Neutrophil (primary cell): ENCODE results near the gene CHRNA9.
"Not testable (repeated sequence)": the region's sequence is repeated elsewhere in the genome, so short reads cannot be mapped to it uniquely, and the experiment has no call there.

Experiments
- H3K27ac ChIP-seq: fragments of 200-600 bp; sonication (generic); 2 replicates; pipeline ENCODE4 v1.5.1; 2016; ENCODE audit warnings: mild to moderate bottlenecking, moderate library complexity
- H3K27me3 ChIP-seq: fragments of 200-600 bp; sonication (generic); 2 replicates; pipeline ENCODE4 v1.6.0; 2016; ENCODE audit warnings: mild to moderate bottlenecking
- H3K36me3 ChIP-seq: fragments of 200-600 bp; sonication (generic); 2 replicates; pipeline ENCODE4 v1.5.1; 2017
- H3K4me1 ChIP-seq, 2 experiments: fragments of 200-600 bp in 1 of 2; sonication (generic) in 1 of 2; 1 replicate in 1 of 2; 2 replicates in 1 of 2; pipeline versions ENCODE4 v1.5.1 to v1.6.1; 2013 to 2016; ENCODE audit warnings: low read depth in 1 of 2, low read length in 1 of 2, mild to moderate bottlenecking in 1 of 2, moderate library complexity in 1 of 2; ENCODE audit not compliant: control insufficient read depth in 1 of 2, insufficient read depth in 1 of 2
- H3K4me3 ChIP-seq, 2 experiments: fragments of 200-600 bp in 1 of 2; sonication (generic) in 1 of 2; 1 replicate in 1 of 2; 2 replicates in 1 of 2; pipeline ENCODE4 v1.5.1; 2013 to 2016; ENCODE audit warnings: low read depth in 1 of 2, low read length in 1 of 2, mild to moderate bottlenecking in 1 of 2, moderate library complexity in 1 of 2
- H3K9me3 ChIP-seq: fragments of 200-600 bp; sonication (generic); 2 replicates; pipeline ENCODE4 v1.5.1; 2016
- TF ChIP-seq, protein P1 (sequence below): fragments of 200-600 bp; sonication (generic); IDR thresholded peaks from 2 replicates; pipeline ENCODE4 v1.5.1; 2016; ENCODE audit warnings: antibody characterized with exemption

CHRNA9 gene

DNA sequence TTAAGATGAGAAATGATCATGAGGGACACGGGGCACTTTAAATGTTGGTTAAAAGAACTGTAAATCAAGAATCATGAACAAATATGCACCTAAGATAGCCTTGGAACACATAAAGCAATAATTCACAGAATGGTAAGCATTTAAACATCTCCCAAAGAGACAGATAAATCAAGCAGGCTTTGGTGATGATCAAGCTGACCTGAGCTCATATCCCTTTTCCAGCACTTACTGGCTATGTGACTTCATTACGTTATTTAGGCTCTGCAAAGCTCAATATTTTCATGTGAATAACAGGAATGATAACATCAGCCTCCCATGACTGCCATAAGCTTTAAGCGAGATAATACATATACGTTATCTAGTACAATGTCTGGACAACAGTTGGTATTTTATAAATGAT lies 54.9 kb downstream of the CHRNA9 start:
- H3K4me3 ChIP-seq = no peak overlapping the region
- H3K27ac ChIP-seq = no peak overlapping the region
- TF ChIP-seq, protein P1, sequence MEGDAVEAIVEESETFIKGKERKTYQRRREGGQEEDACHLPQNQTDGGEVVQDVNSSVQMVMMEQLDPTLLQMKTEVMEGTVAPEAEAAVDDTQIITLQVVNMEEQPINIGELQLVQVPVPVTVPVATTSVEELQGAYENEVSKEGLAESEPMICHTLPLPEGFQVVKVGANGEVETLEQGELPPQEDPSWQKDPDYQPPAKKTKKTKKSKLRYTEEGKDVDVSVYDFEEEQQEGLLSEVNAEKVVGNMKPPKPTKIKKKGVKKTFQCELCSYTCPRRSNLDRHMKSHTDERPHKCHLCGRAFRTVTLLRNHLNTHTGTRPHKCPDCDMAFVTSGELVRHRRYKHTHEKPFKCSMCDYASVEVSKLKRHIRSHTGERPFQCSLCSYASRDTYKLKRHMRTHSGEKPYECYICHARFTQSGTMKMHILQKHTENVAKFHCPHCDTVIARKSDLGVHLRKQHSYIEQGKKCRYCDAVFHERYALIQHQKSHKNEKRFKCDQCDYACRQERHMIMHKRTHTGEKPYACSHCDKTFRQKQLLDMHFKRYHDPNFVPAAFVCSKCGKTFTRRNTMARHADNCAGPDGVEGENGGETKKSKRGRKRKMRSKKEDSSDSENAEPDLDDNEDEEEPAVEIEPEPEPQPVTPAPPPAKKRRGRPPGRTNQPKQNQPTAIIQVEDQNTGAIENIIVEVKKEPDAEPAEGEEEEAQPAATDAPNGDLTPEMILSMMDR = no peak
- no peaks in the 10 kb centered on the region for H3K9me3 ChIP-seq
- no peaks in the 10 kb centered on the region for H3K36me3 ChIP-seq
- no peaks in the 10 kb centered on the region for H3K4me1 ChIP-seq
- no peaks in the 10 kb centered on the region for H3K27me3 ChIP-seq

DNA sequence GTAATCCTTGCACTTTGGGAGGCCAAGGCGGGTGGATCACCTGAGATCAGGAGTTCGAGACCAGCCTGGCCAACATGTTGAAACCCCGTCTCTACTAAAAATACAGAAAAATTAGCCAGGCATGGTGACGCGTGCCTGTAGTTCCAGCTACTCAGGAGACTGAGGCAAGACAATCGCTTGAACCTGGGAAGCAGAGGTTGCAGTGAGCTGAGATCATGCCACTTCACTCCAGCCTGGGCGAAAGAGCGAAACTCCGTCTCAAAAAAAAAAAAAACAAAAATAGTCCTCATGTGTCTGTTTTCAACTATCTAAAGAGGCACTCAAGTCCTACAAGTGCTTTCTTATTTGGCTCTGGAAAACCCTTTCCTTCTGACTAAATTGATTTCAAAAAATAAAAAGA lies 57.1 kb downstream of the CHRNA9 start:
- H3K36me3 ChIP-seq, H3K4me3 ChIP-seq, H3K9me3 ChIP-seq, H3K4me1 ChIP-seq, H3K27me3 ChIP-seq, H3K27ac ChIP-seq: not testable (repeated sequence)

DNA sequence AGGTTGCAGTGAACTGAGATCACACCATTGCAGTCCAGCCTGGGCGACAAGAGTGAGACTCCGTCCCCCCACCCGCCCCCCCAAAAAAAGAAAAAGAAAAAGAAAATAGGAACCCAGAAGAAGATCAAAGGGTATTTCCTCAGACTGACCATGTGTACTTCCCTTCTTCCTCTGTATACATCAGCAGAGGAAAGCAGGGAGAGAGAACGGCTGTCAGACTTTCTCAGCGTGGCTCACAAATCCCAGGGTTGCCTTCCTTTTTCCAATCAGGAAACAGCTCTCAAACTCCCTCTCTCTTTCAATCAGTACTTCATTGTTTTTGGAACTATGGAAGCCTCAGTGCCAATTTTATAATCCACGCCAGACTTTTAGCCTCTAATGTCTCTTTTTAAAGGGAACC lies 59.1 kb downstream of the CHRNA9 start:
- Histone ChIP-seq H3K4me3 (no peak overlapping the region), H3K4me1 (no peaks in the 10 kb centered on the region), H3K27me3 (no peaks in the 10 kb centered on the region), H3K27ac (no peak overlapping the region), H3K36me3 (no peaks in the 10 kb centered on the region), H3K9me3 (no peaks in the 10 kb centered on the region)
- TF ChIP-seq, protein P1 = no peak

DNA sequence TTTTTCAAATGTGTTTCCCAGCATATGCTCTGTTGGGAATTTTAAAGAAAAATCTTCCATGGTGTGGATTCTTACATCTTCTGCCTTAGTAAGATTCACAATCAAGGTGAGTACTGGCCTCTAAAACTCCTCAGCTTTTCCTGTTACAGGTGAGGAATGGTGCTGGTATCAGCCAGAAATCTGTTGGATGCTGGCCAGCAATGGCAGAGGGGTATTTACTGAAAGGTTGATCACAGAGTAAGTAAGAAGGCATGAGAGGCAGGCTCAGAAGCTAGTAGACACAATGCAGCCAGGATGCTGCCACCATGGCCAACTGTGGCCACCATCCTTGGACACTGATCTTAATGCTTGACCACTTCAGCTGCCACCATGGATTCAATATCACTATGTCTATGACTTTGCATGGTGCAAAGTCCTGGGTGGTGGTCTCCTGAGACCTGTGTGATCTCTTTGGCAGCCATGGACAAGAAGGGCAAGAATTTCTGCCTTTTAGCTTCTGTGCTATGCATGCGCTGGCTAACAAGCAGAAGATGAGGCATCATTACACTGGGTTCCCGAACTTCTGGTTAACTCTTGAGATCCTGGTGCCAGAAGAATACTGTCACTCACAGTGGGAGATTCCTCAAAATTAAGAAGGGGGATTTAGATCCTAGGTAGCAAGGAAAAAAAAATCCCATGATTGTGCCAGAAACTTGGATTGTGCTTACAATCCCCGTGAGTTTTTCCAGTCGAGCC lies 60.2 kb downstream of the CHRNA9 start:
- Histone ChIP-seq H3K27me3 (no peaks in the 10 kb centered on the region), H3K36me3 (no peaks in the 10 kb centered on the region), H3K4me3 (no peak overlapping the region), H3K4me1 (no peaks in the 10 kb centered on the region), H3K27ac (no peak overlapping the region), H3K9me3 (no peaks in the 10 kb centered on the region)
- TF ChIP-seq, protein P1 = no peak

DNA sequence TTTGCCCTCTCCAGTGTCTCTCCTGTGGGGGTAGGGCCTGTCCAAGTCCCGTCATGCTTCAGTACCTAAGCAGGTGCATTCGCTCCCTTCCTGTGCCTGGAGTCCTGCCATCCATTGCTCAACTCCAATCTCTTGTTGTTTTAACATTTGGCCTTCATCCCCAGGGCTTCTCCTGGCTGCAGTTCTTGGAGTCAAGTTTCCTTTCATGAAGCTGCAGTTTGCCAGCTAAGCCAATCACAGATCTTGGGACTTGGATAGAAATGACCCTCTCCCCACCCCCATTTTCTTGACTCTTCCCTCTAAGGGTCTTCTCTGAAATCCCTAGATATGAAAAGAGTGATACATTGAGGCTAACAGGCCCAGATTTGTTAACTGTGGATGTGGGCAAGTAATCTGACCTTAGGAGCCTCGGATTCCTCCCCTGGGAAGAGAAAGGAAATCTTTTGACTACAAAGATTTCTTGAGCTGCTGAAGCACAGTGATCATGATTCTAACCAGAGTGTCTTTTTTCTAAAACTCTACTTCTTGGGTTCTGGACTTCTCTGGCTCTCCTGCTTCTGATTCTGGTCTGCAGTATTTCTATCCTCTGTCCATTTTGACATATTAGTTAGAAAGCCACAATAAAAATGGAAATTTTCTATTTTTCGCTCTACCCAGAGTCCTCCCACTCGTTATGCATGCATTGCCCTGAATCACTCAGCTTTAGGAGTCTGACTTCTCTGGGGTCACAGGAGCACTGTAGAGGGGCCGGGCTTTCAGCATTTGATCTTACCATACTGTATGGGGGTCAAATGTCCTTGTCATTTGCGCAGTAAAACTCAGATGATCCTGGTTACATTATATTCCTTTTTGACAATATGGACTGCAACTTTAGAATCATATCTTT lies 61.0 kb downstream of the CHRNA9 start:
- H3K4me1 ChIP-seq = no peaks in the 10 kb centered on the region
- H3K36me3 ChIP-seq = no peaks in the 10 kb centered on the region
- no peaks in the 10 kb centered on the region for H3K9me3 ChIP-seq
- H3K27ac ChIP-seq = no peak overlapping the region
- no peaks in the 10 kb centered on the region for H3K27me3 ChIP-seq
- H3K4me3 ChIP-seq = no peak overlapping the region
- TF ChIP-seq, protein P1 = no peak

DNA sequence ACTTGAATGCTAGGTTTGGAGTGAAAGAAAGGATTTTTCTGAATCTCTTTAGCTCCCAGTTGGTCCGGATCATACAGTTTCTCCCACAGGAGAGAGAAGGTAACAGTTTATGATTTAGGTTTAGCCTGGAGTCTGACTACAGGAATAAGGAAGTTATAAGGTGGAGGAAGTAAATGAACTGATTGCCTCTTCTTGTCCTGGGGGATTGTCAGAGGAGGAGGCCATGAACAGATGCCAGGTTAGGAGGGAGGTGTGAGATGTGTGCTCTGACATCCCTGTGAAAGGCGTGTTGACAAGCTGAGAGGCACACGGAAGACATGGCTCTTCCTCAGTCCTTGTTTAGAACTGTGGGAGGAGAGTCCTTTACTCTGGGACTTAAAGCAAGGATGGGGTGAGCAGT lies 64.4 kb downstream of the CHRNA9 start:
- Histone ChIP-seq H3K9me3 (no peaks in the 10 kb centered on the region), H3K4me3 (no peak overlapping the region), H3K27ac (no peak overlapping the region), H3K4me1 (no peaks in the 10 kb centered on the region), H3K27me3 (no peaks in the 10 kb centered on the region), H3K36me3 (no peaks in the 10 kb centered on the region)
- TF ChIP-seq, protein P1 = no peak
